Cardiac fibroblast (primary cell): ENCODE results near the gene TARDBP.

Experiments used
- DNase-seq, 2 donors: peaks; one replicate each; pipeline versions ENCODE4 v3.0.0 to v3.0.0-alpha.2; 2010; ENCODE audit warnings: low read depth in 2 of 2
- H3K4me3 ChIP-seq, 2 donors: replicated peaks in 1 of 2; 1 replicate in 1 of 2; 2 replicates in 1 of 2; pipeline ENCODE4 v1.5.1; 2011; ENCODE audit warnings: low read depth in 2 of 2, low read length in 2 of 2, mild to moderate bottlenecking in 2 of 2, moderate library complexity in 1 of 2
- TF ChIP-seq, protein P1 (sequence below): IDR thresholded peaks from one replicate; pipeline ENCODE4 v1.5.1; 2011; ENCODE audit warnings: low read depth, mild to moderate bottlenecking, low read length, inconsistent platforms

The TARDBP gene

DNA sequence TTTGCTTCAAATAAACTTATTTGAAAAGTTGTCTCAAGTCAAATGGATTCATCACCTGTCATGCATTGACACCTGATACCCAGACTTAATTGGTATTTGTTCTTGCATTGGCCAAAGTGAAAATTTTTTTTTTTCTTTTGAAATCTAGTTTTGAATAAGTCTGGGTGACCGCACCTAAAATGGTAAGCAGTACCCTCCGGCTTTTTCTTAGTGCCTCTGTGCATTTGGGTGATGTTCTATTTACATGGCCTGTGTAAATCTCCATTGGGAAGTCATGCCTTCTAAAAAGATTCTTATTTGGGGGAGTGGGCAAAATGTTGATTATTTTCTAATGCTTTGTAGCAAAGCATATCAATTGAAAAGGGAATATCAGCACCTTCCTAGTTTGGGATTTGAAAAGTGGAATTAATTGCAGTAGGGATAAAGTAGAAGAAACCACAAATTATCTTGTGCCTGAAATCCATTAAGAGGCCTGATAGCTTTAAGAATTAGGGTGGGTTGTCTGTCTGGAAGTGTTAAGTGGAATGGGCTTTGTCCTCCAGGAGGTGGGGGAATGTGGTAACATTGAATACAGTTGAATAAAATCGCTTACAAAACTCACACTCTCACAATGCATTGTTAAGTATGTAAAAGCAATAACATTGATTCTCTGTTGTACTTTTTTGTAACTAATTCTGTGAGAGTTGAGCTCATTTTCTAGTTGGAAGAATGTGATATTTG, 11.9 kb downstream of the TARDBP start:
- no peak overlapping the region for H3K4me3 ChIP-seq
- no peak for DNase-seq
- TF ChIP-seq, protein P1, sequence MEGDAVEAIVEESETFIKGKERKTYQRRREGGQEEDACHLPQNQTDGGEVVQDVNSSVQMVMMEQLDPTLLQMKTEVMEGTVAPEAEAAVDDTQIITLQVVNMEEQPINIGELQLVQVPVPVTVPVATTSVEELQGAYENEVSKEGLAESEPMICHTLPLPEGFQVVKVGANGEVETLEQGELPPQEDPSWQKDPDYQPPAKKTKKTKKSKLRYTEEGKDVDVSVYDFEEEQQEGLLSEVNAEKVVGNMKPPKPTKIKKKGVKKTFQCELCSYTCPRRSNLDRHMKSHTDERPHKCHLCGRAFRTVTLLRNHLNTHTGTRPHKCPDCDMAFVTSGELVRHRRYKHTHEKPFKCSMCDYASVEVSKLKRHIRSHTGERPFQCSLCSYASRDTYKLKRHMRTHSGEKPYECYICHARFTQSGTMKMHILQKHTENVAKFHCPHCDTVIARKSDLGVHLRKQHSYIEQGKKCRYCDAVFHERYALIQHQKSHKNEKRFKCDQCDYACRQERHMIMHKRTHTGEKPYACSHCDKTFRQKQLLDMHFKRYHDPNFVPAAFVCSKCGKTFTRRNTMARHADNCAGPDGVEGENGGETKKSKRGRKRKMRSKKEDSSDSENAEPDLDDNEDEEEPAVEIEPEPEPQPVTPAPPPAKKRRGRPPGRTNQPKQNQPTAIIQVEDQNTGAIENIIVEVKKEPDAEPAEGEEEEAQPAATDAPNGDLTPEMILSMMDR: no peak

DNA sequence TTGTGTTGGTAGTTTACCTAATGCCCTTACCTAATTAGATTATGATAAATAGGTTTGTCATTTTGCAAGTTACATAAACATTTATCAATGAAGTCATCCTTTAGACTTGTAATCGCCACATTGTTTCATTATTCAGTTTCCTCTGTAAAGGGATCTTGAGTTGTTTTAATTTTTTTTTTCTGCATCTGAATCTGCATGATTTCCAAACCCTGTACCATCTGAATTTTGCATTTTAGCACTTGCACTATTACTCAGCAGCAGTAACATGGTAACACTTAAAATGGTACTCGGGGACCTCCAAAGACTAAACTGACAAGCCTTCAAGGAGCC, 12.4 kb downstream of the TARDBP start:
- no peak for DNase-seq
- TF ChIP-seq, protein P1: no peak
- H3K4me3 ChIP-seq: no peak overlapping the region

DNA sequence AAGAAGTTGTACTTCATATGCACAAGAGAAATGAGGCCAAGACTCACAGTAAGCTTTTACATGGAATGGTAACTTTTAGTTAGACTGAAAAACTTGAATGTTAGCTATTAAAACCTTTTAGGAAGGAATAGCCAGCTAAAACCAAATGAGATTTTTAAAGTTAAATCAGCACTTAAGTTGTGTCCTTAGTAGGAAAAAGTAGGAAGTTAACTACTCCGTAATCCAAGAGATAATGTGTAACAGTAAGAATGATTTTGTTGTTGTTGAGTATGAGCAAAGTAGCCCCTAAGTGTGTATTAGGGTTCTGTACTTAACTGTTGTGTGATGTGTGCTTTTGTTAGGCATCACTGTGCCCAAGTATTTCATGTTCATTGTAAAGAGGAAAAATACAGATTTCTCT, 13.2 kb downstream of the TARDBP start:
- TF ChIP-seq, protein P1: no peak
- no peak overlapping the region for H3K4me3 ChIP-seq
- no peak for DNase-seq

DNA sequence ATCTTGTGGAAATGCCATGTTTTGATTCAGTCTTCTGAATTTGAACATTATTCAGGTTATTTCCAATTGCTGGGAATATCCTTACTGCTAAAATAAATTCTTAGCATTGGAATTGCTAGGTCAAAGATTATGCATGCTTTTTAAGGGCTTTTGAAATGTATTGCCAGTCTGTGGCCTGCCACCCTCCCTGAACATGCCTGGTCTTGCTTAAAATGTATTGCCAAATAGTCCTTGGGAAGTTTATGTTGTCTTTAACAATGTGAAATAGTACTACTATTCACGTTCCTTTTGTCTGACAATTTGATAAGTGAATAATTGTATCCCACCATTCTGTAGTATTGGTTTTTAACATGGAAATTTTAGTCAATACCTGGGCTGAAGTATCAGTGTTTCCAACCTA, 13.6 kb downstream of the TARDBP start:
- TF ChIP-seq, protein P1: no peak
- H3K4me3 ChIP-seq: no peak overlapping the region
- no peak for DNase-seq

DNA sequence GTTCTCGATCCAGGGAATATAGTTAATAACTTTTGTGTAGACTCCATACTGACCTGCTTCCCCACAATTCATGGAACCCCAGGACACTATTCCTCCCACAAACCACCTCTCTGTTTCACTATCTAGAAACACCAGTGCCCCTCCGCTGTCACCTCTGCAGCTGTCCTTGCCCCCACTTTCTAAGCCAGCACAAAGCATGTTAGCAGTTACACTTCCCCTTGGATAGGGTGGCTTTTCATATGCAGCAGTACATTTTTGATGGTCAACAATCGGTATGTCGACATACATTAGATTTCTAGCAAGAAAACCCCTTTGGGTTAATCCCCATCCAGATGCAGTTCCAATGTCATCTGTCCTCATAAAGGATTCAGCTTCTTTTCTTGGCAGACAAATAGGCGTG, 14.4 kb downstream of the TARDBP start:
- TF ChIP-seq, protein P1: no peak
- DNase-seq: no peak
- no peak overlapping the region for H3K4me3 ChIP-seq

DNA sequence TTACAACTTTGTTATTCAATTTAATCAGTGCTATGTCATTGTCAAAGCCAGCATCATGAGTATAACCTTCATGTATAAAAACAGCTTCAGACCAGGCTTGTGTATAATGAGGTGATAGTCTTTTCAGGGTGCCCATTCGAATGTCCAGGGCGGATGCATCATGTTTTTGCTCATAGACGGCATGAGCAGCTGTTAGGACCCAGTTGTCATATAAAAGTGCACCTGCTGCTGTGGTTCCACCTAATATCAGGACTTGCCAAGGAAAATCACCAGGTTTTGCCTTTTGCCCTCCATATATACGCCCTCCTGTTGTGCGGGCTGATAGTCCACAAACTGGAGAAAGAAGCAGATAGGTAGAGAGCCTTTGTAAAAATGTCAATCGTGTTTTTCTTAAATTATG, 14.9 kb downstream of the TARDBP start:
- TF ChIP-seq, protein P1: no peak
- H3K4me3 ChIP-seq: no peak overlapping the region

DNA sequence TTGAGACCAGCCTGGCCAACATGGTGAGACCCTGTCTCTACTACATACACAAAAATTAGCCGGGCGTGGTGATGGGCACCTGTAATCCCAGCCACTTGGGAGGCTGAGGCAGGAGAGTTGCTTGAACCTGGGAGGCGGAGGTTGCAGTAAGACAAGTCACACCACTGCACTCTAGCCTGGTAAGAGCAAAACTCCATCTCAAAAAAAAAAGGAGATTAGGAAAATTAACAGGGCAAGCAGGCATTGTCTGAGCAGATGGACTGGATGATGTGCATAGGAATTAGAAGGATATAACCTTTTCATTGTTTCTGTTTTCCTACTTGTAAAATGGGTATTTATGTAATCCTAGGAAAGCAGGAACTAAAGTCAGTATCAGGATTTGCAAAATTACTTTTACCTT, 15.6 kb downstream of the TARDBP start:
- DNase-seq: no peak
- TF ChIP-seq, protein P1: no peak
- H3K4me3 ChIP-seq: no peak overlapping the region

More for the DNA sequence above, 14.9 kb downstream of the TARDBP start:
- no peak for DNase-seq
